ENCODE measurements around the gene OR5K3.

DNA sequence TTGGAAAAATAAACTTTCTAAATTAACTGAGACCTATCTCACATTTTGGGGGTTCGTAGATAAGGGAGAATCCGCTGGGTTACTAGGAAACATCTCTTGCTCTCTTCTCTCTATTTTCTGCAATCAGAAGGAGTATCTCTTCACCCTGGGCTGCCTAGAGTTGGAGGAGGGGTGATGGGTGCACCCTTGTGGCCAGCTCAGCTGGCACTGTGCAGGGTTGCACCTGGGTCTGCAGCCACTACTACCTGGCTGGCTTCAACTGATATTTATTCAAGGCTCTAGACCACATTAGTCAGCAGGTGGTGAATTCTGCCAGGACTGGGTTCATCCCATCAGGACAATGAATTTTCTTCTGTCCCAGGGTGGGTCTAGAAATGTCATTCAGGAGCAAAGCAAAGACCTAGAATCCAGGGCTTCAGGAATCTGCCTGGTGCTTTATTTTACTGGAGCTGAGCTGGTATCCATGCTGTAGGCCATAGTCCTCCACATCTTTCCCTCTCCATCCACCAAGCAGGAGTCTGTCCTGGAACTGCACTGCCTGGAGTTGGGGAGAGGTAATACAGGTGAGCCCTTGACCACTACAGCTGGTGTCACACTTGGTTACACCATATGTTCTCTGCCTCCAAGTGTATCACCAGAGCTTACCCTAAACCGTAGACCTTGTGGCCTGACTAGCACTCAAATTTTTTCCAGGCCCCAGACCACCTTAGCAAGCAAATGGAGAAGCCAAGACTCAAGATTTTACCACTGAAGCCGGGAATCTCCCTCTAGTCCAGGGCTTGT lies 22.8 kb upstream of the OR5K3 start:
- TF ChIP-seq POLR2AphosphoS5 (IDR thresholded peaks at IDR 0.05; ENCODE audit: low read depth): no peak
- TF ChIP-seq, protein P1, sequence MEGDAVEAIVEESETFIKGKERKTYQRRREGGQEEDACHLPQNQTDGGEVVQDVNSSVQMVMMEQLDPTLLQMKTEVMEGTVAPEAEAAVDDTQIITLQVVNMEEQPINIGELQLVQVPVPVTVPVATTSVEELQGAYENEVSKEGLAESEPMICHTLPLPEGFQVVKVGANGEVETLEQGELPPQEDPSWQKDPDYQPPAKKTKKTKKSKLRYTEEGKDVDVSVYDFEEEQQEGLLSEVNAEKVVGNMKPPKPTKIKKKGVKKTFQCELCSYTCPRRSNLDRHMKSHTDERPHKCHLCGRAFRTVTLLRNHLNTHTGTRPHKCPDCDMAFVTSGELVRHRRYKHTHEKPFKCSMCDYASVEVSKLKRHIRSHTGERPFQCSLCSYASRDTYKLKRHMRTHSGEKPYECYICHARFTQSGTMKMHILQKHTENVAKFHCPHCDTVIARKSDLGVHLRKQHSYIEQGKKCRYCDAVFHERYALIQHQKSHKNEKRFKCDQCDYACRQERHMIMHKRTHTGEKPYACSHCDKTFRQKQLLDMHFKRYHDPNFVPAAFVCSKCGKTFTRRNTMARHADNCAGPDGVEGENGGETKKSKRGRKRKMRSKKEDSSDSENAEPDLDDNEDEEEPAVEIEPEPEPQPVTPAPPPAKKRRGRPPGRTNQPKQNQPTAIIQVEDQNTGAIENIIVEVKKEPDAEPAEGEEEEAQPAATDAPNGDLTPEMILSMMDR (IDR thresholded peaks at IDR 0.05; ENCODE audit: insufficient read depth, low read length): no peak
- TF ChIP-seq GABPA (IDR thresholded peaks at IDR 0.05; ENCODE audit: low read depth): no peak
- TF ChIP-seq, protein P2, sequence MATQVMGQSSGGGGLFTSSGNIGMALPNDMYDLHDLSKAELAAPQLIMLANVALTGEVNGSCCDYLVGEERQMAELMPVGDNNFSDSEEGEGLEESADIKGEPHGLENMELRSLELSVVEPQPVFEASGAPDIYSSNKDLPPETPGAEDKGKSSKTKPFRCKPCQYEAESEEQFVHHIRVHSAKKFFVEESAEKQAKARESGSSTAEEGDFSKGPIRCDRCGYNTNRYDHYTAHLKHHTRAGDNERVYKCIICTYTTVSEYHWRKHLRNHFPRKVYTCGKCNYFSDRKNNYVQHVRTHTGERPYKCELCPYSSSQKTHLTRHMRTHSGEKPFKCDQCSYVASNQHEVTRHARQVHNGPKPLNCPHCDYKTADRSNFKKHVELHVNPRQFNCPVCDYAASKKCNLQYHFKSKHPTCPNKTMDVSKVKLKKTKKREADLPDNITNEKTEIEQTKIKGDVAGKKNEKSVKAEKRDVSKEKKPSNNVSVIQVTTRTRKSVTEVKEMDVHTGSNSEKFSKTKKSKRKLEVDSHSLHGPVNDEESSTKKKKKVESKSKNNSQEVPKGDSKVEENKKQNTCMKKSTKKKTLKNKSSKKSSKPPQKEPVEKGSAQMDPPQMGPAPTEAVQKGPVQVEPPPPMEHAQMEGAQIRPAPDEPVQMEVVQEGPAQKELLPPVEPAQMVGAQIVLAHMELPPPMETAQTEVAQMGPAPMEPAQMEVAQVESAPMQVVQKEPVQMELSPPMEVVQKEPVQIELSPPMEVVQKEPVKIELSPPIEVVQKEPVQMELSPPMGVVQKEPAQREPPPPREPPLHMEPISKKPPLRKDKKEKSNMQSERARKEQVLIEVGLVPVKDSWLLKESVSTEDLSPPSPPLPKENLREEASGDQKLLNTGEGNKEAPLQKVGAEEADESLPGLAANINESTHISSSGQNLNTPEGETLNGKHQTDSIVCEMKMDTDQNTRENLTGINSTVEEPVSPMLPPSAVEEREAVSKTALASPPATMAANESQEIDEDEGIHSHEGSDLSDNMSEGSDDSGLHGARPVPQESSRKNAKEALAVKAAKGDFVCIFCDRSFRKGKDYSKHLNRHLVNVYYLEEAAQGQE (IDR thresholded peaks at IDR 0.05; ENCODE audit: insufficient replicate concordance, low read depth): no peak

All from HL-60 (cell line).